ENCODE data around the gene FAT4.

GRCh38 chr4:125280892-125281403, 33.8 kb upstream of the FAT4 start:
- TF ChIP-seq, protein P1, sequence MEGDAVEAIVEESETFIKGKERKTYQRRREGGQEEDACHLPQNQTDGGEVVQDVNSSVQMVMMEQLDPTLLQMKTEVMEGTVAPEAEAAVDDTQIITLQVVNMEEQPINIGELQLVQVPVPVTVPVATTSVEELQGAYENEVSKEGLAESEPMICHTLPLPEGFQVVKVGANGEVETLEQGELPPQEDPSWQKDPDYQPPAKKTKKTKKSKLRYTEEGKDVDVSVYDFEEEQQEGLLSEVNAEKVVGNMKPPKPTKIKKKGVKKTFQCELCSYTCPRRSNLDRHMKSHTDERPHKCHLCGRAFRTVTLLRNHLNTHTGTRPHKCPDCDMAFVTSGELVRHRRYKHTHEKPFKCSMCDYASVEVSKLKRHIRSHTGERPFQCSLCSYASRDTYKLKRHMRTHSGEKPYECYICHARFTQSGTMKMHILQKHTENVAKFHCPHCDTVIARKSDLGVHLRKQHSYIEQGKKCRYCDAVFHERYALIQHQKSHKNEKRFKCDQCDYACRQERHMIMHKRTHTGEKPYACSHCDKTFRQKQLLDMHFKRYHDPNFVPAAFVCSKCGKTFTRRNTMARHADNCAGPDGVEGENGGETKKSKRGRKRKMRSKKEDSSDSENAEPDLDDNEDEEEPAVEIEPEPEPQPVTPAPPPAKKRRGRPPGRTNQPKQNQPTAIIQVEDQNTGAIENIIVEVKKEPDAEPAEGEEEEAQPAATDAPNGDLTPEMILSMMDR (IDR thresholded peaks at IDR 0.05): no peak
- TF ChIP-seq POLR2A (IDR thresholded peaks at IDR 0.05): no peak
